Stimulated activated CD4-positive, alpha-beta T cell treated with anti-CD3 and anti-CD28 coated beads, TNF-alpha, amount 100 ng/mL, for 4 hours (primary cell): Measurements from ENCODE around the gene TOPBP1.
"Not testable (repeated sequence)": the region's sequence is repeated elsewhere in the genome, so short reads cannot be mapped to it uniquely, and the experiment has no call there.

Source experiments
- DNase-seq, 3 experiments: peaks; one replicate each; pipeline ENCODE4 v3.0.0-alpha.2; 2020; ENCODE audit warnings: low read depth in 3 of 3

Gene TOPBP1

GRCh38 chr3:133661454-133662277 is at the start of gene TOPBP1:
Gene TOPBP1 (minus strand): TSS chr3:133661941. CDS start chr3:133661127, 814 bp downstream.
- DNase-seq, result peak; percentile 63 to 82 (median 73)

DNA sequence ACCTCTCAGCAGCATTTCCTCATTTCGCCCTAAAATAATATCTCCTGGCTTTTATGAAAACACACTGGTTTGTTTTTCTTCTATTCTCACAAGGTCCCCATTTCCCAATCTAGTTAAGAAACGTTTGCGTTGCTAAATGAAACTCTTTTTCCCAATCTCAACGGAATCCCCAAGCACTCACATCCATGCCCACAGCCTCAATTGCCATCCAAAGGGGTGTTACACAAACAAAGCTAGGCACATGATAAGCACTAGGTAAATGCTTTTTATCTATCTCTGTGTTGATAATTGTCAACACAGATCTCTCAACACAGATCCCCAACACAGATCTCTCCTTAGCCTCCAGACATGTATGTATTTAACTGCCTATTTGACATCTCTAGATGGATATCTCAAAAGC is 49.3 kb upstream of the TOPBP1 start:
- no peak for DNase-seq

DNA sequence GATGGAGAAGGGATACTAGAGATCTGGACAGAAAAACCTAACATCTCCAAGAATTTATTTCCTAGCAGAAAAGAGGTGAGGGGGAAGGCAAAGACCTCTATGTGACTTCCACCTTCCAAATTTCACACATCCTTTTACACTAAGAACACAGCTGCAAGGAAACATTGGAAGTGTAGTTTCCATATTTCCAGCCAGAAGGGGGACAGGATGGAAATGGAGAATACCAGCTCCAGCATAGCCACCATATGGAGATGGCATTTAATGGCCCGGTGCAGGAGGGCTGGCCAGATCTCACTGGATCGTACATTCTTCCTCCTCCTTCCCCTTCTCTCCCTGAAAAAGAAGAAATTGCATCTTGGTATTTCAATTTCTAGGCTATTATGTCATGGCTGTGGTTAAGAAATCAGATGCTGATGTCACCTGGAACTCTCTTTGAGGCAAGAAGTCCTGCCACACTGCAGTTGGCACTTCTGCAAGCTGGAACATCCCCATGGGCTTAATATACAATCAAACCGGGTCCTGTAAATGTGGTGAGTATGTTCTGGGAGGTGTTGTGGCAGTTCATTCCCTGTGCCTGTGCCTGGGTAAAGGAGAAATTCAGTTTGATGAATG is 47.5 kb upstream of the TOPBP1 start:
- DNase-seq, result no peak

- no peak for DNase-seq
These were observed 44.3 kb upstream of the TOPBP1 start for GRCh38 chr3:133706033-133706432.

DNA sequence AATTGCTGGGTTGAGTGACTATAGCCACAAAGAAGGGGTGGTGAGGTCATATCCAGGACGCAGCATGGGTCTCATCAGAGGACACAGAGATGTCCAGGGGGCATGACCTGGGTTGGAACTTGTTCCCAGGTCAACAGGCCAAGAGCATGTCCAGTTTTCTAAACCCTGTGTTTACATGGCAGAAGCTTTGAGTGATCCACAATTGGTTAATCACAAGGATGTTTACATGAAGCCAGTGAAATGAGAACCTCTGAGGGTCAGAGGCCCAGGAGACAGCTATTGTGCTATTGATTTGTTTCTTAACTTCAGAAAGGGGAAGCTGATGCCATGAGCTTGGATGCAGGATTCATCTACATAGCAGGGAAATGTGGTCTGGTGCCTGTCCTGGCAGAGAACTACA is 42.2 kb upstream of the TOPBP1 start:
- DNase-seq, result no peak

DNA sequence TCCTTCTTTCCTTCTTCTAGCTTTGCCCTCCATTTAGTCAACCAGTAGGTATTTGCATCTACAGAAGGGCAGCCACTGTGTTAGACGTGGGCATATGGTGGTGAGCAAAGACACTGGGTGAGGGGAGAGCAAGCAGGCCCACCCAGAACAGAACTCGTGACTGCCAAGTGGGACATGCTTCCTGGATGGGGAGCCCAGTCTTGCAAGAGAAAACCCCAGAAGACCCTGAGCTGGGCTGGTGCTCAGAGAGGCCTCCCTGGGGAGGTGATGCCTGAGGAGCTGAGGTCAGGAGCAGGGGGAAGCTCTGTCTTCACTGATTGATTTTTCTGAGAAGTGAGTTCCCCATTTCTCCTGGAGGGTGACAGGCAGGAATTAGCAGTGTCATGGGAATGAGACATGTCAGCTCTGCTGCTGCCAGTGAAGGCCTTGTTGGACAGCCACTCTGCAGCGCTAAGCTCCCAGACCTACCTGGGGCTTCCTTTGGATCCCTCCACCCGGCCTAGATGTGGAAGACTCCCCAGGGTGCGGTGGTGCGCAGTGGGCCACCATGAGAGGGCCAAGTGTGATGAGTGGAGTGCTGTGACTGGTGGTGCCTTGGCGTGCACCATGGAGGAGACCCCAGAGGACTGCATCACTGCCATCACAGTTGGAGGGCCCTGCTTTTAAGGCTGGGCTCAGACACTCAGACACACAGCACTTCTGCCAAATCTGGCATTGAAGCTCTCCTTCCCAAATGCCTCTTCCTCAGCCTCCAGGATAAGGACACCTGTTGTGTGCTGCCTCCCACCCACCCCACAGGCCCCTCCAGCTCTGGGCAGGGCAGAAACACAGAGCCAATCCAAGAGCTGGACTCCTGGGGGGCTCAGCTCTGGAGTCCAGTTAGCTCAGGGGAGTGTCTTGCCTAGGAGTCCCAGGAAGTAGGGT is 40.0 kb upstream of the TOPBP1 start:
- no peak for DNase-seq

DNA sequence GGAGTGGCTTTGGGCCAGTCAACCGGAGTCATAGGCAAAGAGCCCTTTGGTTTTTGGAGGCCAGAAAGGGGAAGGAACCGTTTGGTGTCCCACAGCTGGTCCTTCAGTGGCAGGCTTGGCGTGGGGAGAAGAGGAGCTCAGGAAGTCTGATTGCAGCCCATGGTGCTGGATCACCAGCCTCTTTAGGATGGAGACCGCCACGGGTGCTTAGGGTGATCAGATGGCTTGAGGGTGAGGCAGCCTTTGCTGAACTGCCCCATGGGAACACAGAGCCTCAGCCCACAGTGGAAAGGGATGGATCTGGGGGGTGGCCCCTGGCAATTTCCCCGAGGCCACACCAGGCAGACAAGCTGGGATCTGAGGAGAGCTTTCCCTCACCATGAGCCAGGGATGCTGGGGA is 38.6 kb upstream of the TOPBP1 start:
- DNase-seq, result no peak

DNA sequence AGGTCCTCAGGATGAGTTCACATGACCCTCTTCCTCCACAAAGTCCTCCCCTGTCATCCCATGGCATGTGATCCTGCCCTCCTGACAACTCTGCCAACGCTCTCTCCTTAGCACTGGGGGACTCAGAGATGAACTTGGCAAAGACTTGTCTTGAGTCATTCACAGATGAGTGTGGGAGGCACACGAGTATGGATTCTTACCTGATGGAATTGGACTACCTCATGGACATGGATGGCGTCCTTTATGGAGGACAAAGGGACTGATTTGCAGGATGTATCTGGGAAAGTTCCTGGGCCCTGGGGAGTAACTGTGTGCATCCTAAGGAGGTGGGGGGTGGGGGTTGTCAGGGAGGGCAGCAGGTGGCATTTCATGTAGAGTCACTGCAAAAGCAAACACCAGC is 38.2 kb upstream of the TOPBP1 start:
- DNase-seq, result no peak

DNA sequence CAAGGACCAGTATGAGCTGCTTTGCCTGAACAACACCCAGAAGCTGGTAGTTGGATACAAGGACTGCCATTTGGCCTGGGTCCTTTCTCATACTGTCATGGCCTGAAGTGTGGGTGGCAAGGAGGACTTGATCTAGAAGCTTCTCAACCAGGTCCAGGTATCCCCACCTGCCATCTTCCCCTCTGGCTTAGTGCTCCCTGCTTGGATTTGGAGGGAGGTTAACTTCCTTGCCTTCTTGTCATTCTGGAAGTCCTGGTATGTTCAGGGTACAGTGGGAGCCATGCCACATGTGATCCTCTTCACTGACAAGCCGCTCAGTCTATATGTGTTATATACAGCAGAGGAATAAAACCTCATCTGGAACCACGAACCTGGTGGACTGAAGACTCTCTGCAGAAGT is 37.7 kb upstream of the TOPBP1 start:
- DNase-seq, result no peak

DNA sequence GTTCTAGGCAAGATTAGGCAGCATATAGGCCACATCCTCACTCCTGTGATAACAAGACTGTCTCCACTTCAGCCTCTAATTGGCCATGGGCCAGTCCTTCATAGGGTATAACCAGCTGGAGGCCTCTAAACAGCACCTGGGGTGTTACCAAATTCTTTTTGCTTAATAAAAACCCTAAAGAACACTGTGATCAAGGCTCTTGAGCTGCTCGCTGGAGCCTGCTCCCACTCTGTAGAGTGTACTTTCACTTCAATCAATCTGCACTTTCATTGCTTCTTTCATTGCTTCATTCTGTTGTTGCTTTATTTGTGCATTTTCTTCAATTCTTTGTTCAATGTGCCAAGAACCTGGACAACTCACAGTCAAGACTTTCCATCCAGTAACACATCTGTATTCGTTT is 36.2 kb upstream of the TOPBP1 start:
- no peak for DNase-seq

DNA sequence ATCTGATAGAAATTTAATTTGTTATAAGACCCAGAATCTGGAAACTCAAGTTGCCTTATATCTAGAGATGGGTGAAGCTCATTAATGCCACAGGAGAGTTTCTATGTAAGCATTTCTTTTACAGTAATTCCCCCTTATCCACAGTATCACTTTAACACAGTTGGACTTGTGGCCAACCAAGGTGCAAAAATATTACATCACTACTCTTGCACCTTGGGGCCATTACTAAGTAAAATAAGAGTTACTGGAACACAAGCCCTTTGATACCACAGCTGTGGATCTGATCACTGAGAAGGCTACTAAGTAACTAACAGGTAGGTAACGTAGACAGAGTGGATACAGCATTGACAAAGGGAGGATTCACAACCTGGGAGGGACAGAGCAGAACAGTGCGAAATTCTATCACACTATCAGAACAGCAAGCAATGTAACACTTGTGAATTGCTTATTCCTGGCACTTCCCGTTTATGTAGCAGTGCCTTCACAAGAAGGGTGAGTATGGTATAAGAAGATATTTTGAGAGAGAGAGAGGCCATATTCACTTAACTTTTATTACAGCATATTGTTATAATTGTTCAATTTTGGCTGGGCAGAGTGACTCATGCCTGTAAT is 33.9 kb upstream of the TOPBP1 start:
- DNase-seq, result no peak

DNA sequence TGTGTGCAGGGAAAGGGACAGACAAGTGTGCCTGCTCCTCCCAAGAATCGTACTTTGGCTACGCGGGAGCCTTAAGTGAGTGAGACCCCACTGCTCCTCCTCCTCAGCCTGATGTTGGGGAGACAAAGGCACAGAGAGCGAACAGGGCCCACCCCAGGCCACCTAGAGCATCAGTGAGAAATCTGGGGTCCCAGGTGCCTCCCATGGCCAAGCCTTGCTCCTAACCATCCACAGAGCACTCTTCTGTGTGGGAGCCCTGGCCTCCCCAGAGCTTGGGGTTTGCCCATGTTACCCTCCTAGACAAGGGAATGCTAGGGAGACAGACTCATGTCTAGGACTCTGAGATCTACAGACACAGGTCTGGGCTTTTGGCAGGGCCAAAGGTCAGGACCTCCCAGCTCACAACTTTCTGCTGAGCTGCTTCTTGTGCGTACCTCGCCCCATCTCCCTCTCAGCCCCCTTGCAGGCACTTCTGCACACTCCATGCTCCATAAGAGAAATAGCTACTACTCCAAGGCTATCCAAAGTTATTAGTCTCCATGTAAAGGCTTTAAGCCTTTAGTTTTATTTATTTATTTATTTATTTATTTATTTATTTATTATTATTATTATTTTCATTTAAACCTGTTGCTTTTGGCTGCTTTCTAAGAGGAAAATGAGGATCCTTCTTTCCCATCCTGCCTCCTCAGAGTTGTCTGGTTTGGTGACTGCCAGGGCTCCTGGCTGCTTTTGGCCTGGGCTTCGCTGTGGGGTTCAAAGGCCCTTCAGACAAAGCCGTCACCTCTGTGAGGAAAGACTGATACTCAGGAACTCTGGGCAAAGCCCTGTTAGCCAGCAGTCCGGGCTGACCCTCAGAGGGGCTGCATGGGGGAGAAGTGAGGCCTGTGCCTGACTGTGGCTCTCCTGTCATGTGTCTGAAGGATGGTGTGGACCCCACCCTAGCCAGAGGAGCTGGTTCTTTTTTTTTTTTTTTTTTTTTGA is 32.8 kb upstream of the TOPBP1 start:
- no peak for DNase-seq

DNA sequence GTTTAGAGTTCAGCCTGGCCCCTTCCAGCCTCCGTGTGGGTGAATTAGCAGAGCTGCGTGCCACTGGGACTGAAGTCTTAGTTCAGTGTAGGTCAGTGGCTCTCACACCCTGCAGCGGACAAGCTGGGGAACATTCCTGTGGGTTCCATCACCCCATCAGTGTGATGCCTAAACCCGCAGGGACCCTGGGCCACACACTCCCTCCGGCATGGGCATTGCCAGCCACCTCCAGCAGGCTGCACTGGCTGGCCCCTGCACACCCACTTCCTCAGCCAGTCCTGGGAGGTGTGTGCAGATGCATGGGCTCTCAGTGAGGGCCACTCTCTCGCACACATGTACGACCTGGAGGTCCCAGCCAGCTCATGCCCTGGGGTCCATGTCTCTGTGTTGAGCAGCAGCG is 32.1 kb upstream of the TOPBP1 start:
- DNase-seq, result no peak

GRCh38 chr3:133692759-133693158 is 31.0 kb upstream of the TOPBP1 start:
- no peak for DNase-seq

- no peak for DNase-seq
These were observed 29.7 kb upstream of the TOPBP1 start for GRCh38 chr3:133691273-133692107.

- DNase-seq, result not testable (repeated sequence)
These were observed 16.3 kb upstream of the TOPBP1 start for GRCh38 chr3:133677993-133678392.

GRCh38 chr3:133676336-133677118 is 14.8 kb upstream of the TOPBP1 start:
- no peak for DNase-seq

- DNase-seq, result no peak
These were observed 14.0 kb upstream of the TOPBP1 start for GRCh38 chr3:133675631-133676335.
